ENCODE results near the gene UGT1A9. TPM values are rescaled to one million over a fixed set of nuclear protein-coding genes. Genes with fewer than 3 reads are reported as not detected.
"Not testable (repeated sequence)": the region's sequence is repeated elsewhere in the genome, so short reads cannot be mapped to it uniquely, and the experiment has no call there.

UGT1A9 gene
- total RNA-seq, 4 donors from 2014 or later, result not detected

DNA sequence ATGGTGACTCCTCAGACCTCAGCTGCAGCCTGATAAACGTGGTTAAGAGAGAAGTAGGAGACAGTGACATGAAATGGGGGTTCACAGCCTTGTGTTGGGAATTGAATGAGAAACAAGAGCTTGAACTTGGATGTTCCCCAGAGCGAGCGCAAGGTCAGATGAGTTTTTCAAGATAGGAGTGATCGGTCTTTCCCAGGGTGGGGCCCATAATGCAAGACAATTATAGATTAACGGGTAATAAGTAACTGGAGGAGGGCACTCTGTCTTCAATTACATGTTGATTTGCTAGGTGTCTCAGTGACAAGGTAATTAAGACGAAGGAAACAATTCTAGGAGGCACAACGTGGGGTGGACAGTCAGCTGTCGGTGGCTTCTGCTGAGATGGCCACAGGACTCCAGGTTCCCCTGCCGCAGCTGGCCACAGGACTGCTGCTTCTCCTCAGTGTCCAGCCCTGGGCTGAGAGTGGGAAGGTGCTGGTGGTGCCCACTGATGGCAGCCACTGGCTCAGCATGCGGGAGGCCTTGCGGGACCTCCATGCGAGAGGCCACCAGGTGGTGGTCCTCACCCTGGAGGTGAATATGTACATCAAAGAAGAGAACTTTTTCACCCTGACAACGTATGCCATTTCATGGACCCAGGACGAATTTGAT, 41.0 kb downstream of the UGT1A9 start, which contains the start of gene UGT1A5:
TSS of gene UGT1A5 (plus strand) at position 297 of the 651 bp plus-strand sequence. CDS start at position 382, 85 bp downstream.
- Histone ChIP-seq H3K36me3 (no peaks in the 10 kb centered on the region), H3K4me3 (no peak within 1 kb of the TSS), H3K4me1 (no peaks in the 10 kb centered on the region), H3K27ac (no peak within 1 kb of the TSS), H3K9me3 (no peaks in the 10 kb centered on the region), H3K27me3 (no peaks in the 10 kb centered on the region)
- no peak for DNase-seq
- intact Hi-C loops (cut with DNase I; ENCODE audit: low total_unique reads), result no loop called here
- no peak for TF ChIP-seq CTCF (IDR thresholded peaks at IDR 0.05)

DNA sequence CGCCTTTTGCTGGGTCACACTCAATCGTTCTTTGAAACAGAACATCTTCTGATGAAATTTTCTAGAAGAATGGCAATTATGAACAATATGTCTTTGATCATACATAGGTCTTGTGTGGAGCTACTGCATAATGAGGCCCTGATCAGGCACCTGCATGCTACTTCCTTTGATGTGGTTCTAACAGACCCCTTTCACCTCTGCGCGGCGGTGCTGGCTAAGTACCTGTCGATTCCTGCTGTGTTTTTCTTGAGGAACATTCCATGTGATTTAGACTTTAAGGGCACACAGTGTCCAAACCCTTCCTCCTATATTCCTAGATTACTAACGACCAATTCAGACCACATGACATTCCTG, 41.5 kb downstream of the UGT1A9 start:
- intact Hi-C loops (cut with DNase I; ENCODE audit: low total_unique reads), result no loop called here
- DNase-seq, result no peak
- H3K27ac ChIP-seq, result no peak overlapping the region
- H3K4me1 ChIP-seq, result no peaks in the 10 kb centered on the region
- H3K9me3 ChIP-seq, result no peaks in the 10 kb centered on the region
- no peak overlapping the region for H3K4me3 ChIP-seq
- TF ChIP-seq CTCF (IDR thresholded peaks at IDR 0.05) (no peak), POLR2A (IDR thresholded peaks at IDR 0.05) (no peak)
- no peaks in the 10 kb centered on the region for H3K36me3 ChIP-seq
- H3K27me3 ChIP-seq, result no peaks in the 10 kb centered on the region

DNA sequence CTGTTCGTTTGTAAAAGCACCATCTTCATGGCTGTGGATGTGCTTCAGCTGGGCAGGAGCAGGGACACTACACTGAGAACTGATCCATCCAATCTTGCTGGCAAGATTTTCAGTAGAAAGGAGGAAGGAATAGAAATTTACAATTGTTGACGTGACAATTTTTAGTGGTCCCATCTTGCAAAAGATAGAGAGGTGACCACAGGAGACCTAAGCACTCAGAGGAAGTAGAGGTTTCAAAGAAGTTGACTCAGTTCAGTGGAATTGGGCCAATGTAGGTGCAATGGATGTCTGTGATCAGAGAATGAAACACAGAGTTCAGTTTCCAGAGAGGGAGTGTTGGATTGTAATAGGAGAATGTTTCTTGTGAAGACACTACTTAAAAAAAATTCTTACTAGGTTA, 42.4 kb downstream of the UGT1A9 start:
- no peak overlapping the region for H3K27ac ChIP-seq
- no peaks in the 10 kb centered on the region for H3K27me3 ChIP-seq
- intact Hi-C loops (cut with DNase I; ENCODE audit: low total_unique reads), result no loop called here
- no peak overlapping the region for H3K4me3 ChIP-seq
- no peaks in the 10 kb centered on the region for H3K4me1 ChIP-seq
- TF ChIP-seq CTCF (IDR thresholded peaks at IDR 0.05), result no peak
- no peaks in the 10 kb centered on the region for H3K9me3 ChIP-seq
- no peak for DNase-seq
- no peaks in the 10 kb centered on the region for H3K36me3 ChIP-seq

DNA sequence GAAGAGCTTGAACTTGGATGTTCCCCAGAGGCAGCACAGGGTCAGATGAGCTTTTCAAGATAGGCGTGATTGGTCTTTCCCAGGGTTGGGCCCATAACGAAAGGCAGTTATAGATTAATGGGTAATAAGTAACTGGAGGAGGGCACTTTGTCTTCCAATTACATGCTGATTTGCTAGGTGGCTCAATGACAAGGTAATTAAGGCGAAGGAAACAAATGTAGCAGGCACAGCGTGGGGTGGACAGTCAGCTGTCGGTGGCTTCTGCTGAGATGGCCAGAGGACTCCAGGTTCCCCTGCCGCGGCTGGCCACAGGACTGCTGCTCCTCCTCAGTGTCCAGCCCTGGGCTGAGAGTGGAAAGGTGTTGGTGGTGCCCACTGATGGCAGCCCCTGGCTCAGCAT, 46.9 kb downstream of the UGT1A9 start, which contains the start of gene UGT1A4:
TSS of gene UGT1A4 (plus strand) at position 185 of the 400 bp plus-strand sequence. CDS start at position 270, 85 bp downstream.
- TF ChIP-seq CTCF (IDR thresholded peaks at IDR 0.05), result no peak
- no peak for TF ChIP-seq POLR2A (IDR thresholded peaks at IDR 0.05)
- no peaks in the 10 kb centered on the region for H3K4me1 ChIP-seq
- intact Hi-C loops (cut with DNase I; ENCODE audit: low total_unique reads), result no loop called here
- no peaks in the 10 kb centered on the region for H3K27me3 ChIP-seq
- H3K27ac ChIP-seq, result no peak within 1 kb of the TSS
- DNase-seq, result no peak
- H3K36me3 ChIP-seq, result no peaks in the 10 kb centered on the region
- H3K4me3 ChIP-seq, result no peak within 1 kb of the TSS
- no peaks in the 10 kb centered on the region for H3K9me3 ChIP-seq

DNA sequence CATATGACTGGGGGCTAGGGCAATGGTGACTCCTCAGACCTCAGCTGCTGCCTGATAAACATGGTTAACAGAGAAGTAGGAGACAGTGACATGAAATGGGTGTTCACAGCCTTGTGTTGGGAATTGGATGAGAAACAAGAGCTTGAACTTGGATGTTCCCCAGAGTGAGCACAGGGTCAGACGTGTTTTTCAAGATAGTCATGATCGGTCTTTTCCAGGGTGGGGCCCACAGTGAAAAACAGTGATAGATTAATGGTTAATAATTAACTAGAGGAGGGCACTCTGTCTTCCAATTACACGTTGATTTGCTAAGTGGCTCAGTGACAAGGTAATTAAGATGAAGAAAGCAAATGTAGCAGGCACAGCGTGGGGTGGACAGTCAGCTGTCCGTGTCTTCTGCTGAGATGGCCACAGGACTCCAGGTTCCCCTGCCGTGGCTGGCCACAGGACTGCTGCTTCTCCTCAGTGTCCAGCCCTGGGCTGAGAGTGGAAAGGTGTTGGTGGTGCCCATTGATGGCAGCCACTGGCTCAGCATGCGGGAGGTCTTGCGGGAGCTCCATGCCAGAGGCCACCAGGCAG, 57.1 kb downstream of the UGT1A9 start, which contains the start of gene UGT1A3:
TSS of gene UGT1A3 (plus strand) at position 320 of the 579 bp plus-strand sequence. CDS start at position 405, 85 bp downstream.
- DNase-seq, result no peak
- Histone ChIP-seq H3K27ac (no peak within 1 kb of the TSS), H3K4me3 (no peak within 1 kb of the TSS), H3K9me3 (no peaks in the 10 kb centered on the region), H3K27me3 (no peaks in the 10 kb centered on the region), H3K4me1 (no peaks in the 10 kb centered on the region), H3K36me3 (no peaks in the 10 kb centered on the region)
- intact Hi-C loops (cut with DNase I; ENCODE audit: low total_unique reads), result no loop called here
- TF ChIP-seq CTCF (IDR thresholded peaks at IDR 0.05), result no peak
- TF ChIP-seq POLR2A (IDR thresholded peaks at IDR 0.05), result no peak

DNA sequence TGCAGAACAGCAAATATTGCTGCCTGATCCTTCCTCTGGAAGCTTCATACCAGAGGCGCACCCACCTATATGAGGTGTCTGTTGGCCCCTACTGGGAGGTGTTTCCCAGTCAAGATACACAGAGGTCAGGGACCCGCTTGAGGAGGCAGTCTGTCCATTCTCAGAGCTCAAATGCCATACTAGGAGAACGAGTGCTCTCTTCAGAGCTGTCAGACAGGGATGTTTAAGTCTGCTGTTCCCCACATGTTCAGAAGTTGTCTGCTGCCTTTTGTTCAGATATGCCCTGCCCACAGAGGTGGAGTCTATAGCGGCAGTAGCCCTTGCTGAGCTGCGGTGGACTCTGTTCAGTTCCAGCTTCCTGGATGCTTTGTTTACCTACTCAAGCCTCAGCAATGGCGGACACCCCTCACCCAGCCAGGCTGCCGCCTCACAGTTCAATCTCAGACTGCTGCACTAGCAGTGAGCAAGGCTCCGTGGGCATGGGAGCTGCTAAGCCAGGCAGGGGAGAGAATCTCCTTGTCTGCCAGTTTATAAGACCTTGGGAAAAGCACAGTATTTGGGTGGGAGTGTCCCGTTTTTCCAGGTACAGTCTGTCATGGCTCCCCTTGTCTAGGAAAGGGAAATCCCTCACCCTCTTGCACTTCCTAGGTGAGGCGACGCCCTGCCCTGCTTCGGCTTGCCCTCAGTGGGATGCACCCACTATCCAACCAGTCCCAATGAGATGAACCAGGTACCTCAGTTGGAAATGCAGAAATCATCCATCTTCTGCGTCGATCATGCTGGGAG, 65.4 kb downstream of the UGT1A9 start:
- H3K4me3 ChIP-seq; H3K9me3 ChIP-seq; H3K4me1 ChIP-seq; DNase-seq; H3K27ac ChIP-seq; H3K36me3 ChIP-seq; intact Hi-C loops (cut with DNase I; ENCODE audit: low total_unique reads); H3K27me3 ChIP-seq: not testable (repeated sequence)
